ENCODE results near the gene AMPH.

DNA sequence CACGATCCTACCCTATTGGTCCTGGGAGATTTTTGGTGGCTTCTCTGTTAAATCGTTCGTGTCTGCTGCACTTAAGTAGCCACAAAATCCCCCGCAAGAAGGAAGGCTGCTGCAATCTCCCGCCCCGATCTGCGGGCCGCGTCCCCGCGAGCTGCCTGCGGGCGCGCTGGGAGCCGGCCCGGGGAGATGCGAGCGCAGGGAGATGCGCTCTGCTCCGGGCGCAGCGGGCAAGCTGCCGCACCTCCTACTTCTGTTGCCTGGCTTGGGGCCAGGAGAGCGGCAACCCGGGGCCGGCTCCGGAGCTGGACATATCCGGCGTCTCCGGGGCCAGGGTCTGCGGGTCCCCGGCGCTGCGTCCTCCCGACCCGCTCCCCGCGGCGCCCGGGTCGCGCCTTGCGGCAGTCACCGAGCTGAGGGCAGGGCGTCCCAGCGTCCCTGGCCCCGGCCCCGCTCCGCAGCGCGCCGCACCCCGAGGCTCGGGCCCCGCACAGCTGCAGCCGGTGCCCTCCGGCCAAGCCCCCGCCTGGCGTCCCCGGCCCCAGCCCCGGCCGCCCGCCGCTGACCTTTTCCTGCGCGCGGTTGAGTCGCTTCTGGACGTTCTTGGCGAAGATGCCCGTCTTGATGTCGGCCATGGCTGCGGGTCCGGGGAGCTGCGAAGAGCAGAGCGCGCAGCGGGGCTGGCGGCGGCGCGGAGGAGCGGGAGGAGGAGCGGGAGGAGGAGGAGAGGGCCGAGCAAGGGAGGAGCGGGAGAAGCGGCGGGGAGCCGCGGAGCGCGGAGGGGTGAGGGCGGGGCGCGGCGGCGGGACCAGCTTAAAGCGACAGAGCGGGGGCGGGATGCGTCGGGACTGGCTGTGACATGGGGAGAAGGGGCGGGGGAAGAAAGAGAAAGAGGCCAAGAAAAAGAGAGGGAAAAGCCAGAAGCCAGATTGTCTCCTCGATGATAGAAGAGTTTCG, at the start of gene AMPH:
- TF ChIP-seq, protein P1, sequence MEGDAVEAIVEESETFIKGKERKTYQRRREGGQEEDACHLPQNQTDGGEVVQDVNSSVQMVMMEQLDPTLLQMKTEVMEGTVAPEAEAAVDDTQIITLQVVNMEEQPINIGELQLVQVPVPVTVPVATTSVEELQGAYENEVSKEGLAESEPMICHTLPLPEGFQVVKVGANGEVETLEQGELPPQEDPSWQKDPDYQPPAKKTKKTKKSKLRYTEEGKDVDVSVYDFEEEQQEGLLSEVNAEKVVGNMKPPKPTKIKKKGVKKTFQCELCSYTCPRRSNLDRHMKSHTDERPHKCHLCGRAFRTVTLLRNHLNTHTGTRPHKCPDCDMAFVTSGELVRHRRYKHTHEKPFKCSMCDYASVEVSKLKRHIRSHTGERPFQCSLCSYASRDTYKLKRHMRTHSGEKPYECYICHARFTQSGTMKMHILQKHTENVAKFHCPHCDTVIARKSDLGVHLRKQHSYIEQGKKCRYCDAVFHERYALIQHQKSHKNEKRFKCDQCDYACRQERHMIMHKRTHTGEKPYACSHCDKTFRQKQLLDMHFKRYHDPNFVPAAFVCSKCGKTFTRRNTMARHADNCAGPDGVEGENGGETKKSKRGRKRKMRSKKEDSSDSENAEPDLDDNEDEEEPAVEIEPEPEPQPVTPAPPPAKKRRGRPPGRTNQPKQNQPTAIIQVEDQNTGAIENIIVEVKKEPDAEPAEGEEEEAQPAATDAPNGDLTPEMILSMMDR (IDR thresholded peaks at IDR 0.05), result no peak
- no peak for TF ChIP-seq POLR2A (IDR thresholded peaks at IDR 0.05)
